ENCODE data around the gene CST11. TPM values are rescaled to one million over a fixed set of nuclear protein-coding genes. Genes with fewer than 3 reads are reported as not detected.

CST11 gene
- total RNA-seq, 1 donor from 2014 or later = not detected

DNA sequence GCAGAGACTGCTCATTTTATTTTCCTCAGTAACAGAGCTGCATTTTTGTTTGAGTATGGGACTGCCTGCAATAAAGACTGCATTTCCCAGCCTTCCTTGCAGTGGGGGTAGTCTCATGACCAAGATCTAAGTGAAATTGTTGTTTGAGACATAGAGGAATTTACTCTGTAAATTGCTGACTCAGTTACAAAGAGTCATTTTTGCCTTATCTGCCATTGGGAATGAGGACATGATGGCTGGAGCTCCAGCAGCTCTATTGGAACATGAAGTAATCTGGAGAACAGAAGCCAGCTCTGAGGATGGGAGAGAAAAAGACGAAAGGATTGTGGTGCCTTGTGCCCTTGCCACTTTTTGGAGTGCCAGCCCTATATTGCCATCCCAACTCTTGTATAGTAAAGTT lies 2.1 kb upstream of the CST11 start:
- DNase-seq (ENCODE audit: low spot score) = no peak
- TF ChIP-seq, protein P1, sequence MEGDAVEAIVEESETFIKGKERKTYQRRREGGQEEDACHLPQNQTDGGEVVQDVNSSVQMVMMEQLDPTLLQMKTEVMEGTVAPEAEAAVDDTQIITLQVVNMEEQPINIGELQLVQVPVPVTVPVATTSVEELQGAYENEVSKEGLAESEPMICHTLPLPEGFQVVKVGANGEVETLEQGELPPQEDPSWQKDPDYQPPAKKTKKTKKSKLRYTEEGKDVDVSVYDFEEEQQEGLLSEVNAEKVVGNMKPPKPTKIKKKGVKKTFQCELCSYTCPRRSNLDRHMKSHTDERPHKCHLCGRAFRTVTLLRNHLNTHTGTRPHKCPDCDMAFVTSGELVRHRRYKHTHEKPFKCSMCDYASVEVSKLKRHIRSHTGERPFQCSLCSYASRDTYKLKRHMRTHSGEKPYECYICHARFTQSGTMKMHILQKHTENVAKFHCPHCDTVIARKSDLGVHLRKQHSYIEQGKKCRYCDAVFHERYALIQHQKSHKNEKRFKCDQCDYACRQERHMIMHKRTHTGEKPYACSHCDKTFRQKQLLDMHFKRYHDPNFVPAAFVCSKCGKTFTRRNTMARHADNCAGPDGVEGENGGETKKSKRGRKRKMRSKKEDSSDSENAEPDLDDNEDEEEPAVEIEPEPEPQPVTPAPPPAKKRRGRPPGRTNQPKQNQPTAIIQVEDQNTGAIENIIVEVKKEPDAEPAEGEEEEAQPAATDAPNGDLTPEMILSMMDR (IDR thresholded peaks at IDR 0.05) = no peak
- no peaks in the 10 kb centered on the region for H3K4me1 Mint-ChIP-seq (ENCODE audit: low read depth)
- no peak overlapping the region for H3K4me3 Mint-ChIP-seq (ENCODE audit: unreplicated experiment)
- no peak overlapping the region for H3K27ac Mint-ChIP-seq (ENCODE audit: unreplicated experiment)
- H3K36me3 Mint-ChIP-seq (ENCODE audit: low read depth) = no peaks in the 10 kb centered on the region
- peaks cover 5% of the 10 kb centered on the region for H3K27me3 Mint-ChIP-seq (ENCODE audit: low read depth)
- no peaks in the 10 kb centered on the region for H3K9me3 Mint-ChIP-seq (ENCODE audit: low read depth)

DNA sequence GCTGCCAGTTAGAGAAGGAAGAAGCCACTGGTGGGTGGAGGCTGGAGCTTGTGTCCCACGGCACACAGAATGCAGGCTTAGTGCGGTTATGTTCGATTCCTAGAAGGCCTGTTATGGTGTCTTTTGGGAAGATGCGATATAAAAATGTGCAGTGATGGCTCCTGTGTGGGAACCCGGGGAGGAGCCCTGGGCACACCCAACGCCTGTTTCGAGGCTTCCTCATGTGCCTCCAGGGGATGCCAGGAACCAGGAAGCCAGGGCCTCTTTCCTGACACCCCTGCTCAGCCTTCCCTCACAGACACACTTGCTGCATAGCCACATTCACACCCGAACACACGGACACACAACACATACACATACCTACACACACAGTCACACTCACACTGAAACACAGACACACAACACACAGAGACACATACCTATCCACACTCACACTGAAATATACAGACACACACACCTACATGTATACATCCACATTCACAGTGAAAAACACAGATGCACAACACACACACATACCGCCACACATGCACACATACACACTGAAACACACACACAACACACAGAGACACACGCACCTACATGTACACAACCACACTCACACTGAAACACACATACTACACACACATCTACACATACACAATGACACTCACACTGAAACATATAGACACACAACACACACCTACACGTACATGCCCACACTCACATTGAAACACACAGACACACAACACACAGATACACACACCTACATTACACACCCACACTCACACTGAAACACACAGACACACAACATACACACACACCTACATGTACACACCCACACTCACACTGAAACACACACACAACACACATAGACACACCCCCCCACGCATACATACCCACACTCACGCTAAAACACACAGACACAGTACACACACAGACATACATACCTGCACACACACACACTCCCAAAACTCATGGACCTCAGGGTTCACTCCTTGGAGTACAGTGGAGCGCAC lies 1.2 kb upstream of the CST11 start:
- DNase-seq (ENCODE audit: low spot score) = no peak

DNA sequence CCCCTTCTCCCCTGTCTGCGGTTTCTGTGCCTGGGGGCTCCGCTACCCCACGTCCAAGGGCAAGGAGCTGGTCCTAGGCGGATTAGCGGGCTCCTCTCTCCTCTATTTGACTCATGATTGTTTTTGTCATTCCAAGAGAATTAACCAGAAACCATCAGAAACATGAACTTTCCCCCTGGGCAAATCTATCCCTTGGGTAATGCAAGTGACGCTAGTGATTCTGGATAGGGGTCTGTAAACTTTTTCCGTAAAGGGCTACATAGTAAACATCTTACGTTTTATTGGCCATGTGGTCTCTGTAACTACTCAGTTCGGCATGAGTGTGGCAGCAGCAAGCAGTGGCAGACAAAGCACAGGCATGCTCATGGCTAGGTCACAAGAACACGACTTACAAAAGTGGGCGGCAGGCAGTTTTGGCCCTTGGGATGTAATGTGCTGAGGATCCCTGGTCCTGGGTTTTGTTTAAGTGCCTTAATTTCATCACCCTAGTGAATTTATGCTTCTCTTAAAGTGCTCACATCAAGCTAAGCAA lies 654 bp downstream of the CST11 start:
- H3K27me3 Mint-ChIP-seq (ENCODE audit: low read depth) = peaks cover 2% of the 10 kb centered on the region

More for the DNA sequence above, 1.2 kb upstream of the CST11 start:
- no peaks in the 10 kb centered on the region for H3K36me3 Mint-ChIP-seq (ENCODE audit: low read depth)
- H3K27ac Mint-ChIP-seq (ENCODE audit: unreplicated experiment) = no peak overlapping the region
- H3K4me1 Mint-ChIP-seq (ENCODE audit: low read depth) = no peaks in the 10 kb centered on the region
- H3K27me3 Mint-ChIP-seq (ENCODE audit: low read depth) = peaks cover 5% of the 10 kb centered on the region
- no peaks in the 10 kb centered on the region for H3K9me3 Mint-ChIP-seq (ENCODE audit: low read depth)
- TF ChIP-seq, protein P1 (IDR thresholded peaks at IDR 0.05) = no peak
- no peak overlapping the region for H3K4me3 Mint-ChIP-seq (ENCODE audit: unreplicated experiment)

GRCh38 chr20:23450877-23451276 lies 1.8 kb downstream of the CST11 start:
- TF ChIP-seq, protein P1 (IDR thresholded peaks at IDR 0.05) = no peak
- no peak overlapping the region for H3K27ac Mint-ChIP-seq (ENCODE audit: unreplicated experiment)
- no peak overlapping the region for H3K4me3 Mint-ChIP-seq (ENCODE audit: unreplicated experiment)

More for the DNA sequence above, 654 bp downstream of the CST11 start:
- no peaks in the 10 kb centered on the region for H3K9me3 Mint-ChIP-seq (ENCODE audit: low read depth)
- H3K4me3 Mint-ChIP-seq (ENCODE audit: unreplicated experiment) = no peak overlapping the region
- no peak overlapping the region for H3K27ac Mint-ChIP-seq (ENCODE audit: unreplicated experiment)
- no peak for DNase-seq (ENCODE audit: low spot score)
- TF ChIP-seq, protein P1 (IDR thresholded peaks at IDR 0.05) = no peak
- H3K4me1 Mint-ChIP-seq (ENCODE audit: low read depth) = no peaks in the 10 kb centered on the region
- no peaks in the 10 kb centered on the region for H3K36me3 Mint-ChIP-seq (ENCODE audit: low read depth)

DNA sequence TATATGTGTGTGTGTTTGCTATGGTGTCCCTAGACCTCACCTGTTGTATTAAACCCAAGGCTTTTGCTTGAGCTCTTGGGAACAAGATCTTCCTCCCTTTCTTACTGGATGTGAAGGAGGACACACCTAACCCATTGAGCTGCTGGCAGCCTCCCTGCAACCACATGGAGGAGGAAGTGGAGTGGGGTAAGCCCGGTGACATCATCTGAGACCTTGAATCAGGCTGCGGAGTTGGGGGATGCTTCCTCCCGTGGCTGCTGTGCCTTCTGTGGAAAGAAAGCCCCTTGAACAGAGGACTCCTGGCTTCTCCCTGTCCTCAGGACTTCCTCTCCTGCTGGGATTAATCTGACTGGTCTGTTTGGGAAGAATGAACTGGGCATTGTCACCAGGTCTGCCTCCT lies 3.3 kb downstream of the CST11 start:
- peaks cover 2% of the 10 kb centered on the region for H3K27me3 Mint-ChIP-seq (ENCODE audit: low read depth)
- H3K4me3 Mint-ChIP-seq (ENCODE audit: unreplicated experiment) = no peak overlapping the region
- no peaks in the 10 kb centered on the region for H3K36me3 Mint-ChIP-seq (ENCODE audit: low read depth)
- TF ChIP-seq, protein P1 (IDR thresholded peaks at IDR 0.05) = no peak
- H3K4me1 Mint-ChIP-seq (ENCODE audit: low read depth) = peaks cover 14% of the 10 kb centered on the region
- no peak overlapping the region for H3K27ac Mint-ChIP-seq (ENCODE audit: unreplicated experiment)
- H3K9me3 Mint-ChIP-seq (ENCODE audit: low read depth) = no peaks in the 10 kb centered on the region
- no peak for DNase-seq (ENCODE audit: low spot score)

More at GRCh38 chr20:23450877-23451276, 1.8 kb downstream of the CST11 start:
- DNase-seq (ENCODE audit: low spot score) = no peak
- Mint-ChIP-seq H3K9me3 (ENCODE audit: low read depth) (no peaks in the 10 kb centered on the region), H3K27me3 (ENCODE audit: low read depth) (peaks cover 2% of the 10 kb centered on the region), H3K4me1 (ENCODE audit: low read depth) (peaks cover 7% of the 10 kb centered on the region), H3K36me3 (ENCODE audit: low read depth) (no peaks in the 10 kb centered on the region)

All from chondrocyte (in vitro differentiated cells).